Panc1 (cell line): Measurements from ENCODE around the gene IFIT1. TPM values are rescaled to one million over a fixed set of nuclear protein-coding genes. Genes with fewer than 3 reads are reported as not detected.

Experiments used
- ATAC-seq: fragments of 200-7000 bp; cut with Tn5 transposase; 2 replicates; pipeline ENCODE4 v1.9.1; 2020; ENCODE audit warnings: mild to moderate bottlenecking, moderate library complexity
- BruUV-seq: library from RNA; stranded (reverse); fragments of 400-500 nt; replicated peaks from 2 replicates; lab custom pipeline; 2021; lab: Mats Ljungman, UMichigan
- CTCF ChIA-PET: fragments of 300-600 bp; sonication (Branson Sonifier 250); formaldehyde crosslinking; loops from one replicate; lab custom pipeline; 2022; ENCODE audit warnings: antibody characterized with exemption; lab: Charles Lee
- POLR2A ChIA-PET: fragments of 300-600 bp; sonication (Branson Sonifier 250); formaldehyde crosslinking; loops from one replicate; lab custom pipeline; 2022; ENCODE audit warnings: antibody characterized with exemption; lab: Charles Lee
- DNase-seq: peaks from one replicate; pipeline ENCODE4 v3.0.0-alpha.2; 2010; ENCODE audit warnings: low read depth, low spot score
- H3K27ac ChIP-seq: 2 replicates; pipeline ENCODE4 v1.5.1; 2011; ENCODE audit warnings: mild to moderate bottlenecking, low read length, inconsistent platforms
- H3K27me3 ChIP-seq: fragments of 200-500 bp; sonication (Bioruptor generic); 2 replicates; pipeline ENCODE4 v1.6.0; 2014; ENCODE audit warnings: low read length, inconsistent platforms; ENCODE audit not compliant: control insufficient read depth, insufficient read depth
- H3K36me3 ChIP-seq: fragments of 200-500 bp; sonication (Bioruptor generic); 2 replicates; pipeline ENCODE4 v1.5.1; 2014; ENCODE audit warnings: inconsistent platforms, mild to moderate bottlenecking, low read length, moderate library complexity; ENCODE audit not compliant: control insufficient read depth, insufficient read depth
- H3K4me1 ChIP-seq: 2 replicates; pipeline ENCODE4 v1.5.1; 2011; ENCODE audit warnings: inconsistent platforms, mild to moderate bottlenecking, low read length, moderate library complexity; ENCODE audit not compliant: control insufficient read depth, insufficient read depth
- H3K4me3 ChIP-seq, 2 experiments: 2 replicates each; pipeline ENCODE4 v1.5.1; 2011 to 2012; ENCODE audit warnings: low read depth in 2 of 2, low read length in 2 of 2, mild to moderate bottlenecking in 2 of 2, inconsistent platforms in 1 of 2, moderate library complexity in 1 of 2
- H3K9me3 ChIP-seq: fragments of 200-500 bp; sonication (Bioruptor generic); 2 replicates; pipeline ENCODE4 v1.5.1; 2014; ENCODE audit warnings: low read depth, mild to moderate bottlenecking, inconsistent platforms, low read length, moderate library complexity; ENCODE audit not compliant: control insufficient read depth, insufficient read depth
- CTCF ChIP-seq: fragments of 450-650 bp; IDR thresholded peaks from 2 replicates; pipeline ENCODE4 v1.5.1; 2017; ENCODE audit warnings: mild to moderate bottlenecking
- POLR2AphosphoS5 ChIP-seq: IDR thresholded peaks from 2 replicates; pipeline ENCODE4 v1.6.1; 2012; ENCODE audit warnings: mild to moderate bottlenecking, low read depth, low read length, moderate library complexity
- REST ChIP-seq, 2 experiments: IDR thresholded peaks; 2 replicates each; pipeline ENCODE4 v1.6.1; 2011 to 2012; ENCODE audit warnings: low read depth in 2 of 2, control low read depth in 1 of 2, low read length in 1 of 2, mild to moderate bottlenecking in 1 of 2, moderate library complexity in 1 of 2; ENCODE audit not compliant: insufficient read depth in 1 of 2
- SIN3A ChIP-seq: IDR thresholded peaks from 2 replicates; pipeline ENCODE4 v1.6.1; 2012; ENCODE audit warnings: low read depth, mild to moderate bottlenecking, low read length, moderate library complexity, borderline replicate concordance; ENCODE audit not compliant: insufficient read depth
- TCF7L2 ChIP-seq: IDR thresholded peaks from 2 replicates; pipeline ENCODE4 v1.6.1; 2011; ENCODE audit warnings: mild to moderate bottlenecking, low read depth, low read length, inconsistent platforms
- in situ Hi-C: cut with HindIII; loops from 2 replicates; pipeline ENCODE4 v1.10.0; 2016; ENCODE audit warnings: low sequenced_read_pairs, low pct_unique_long_range_greater_than_20kb
- intact Hi-C: fragments of 100-400 bp; cut with micrococcal nuclease; formaldehyde crosslinking; loops from one replicate; pipeline ENCODE4 v1.10.0; 2022; ENCODE audit not compliant: unreplicated experiment
- total RNA-seq: library from RNA; stranded (reverse); gene quantifications from one replicate; pipeline ENCODE4 v1.2.1, GENCODE V29; 2021; ENCODE audit not compliant: unreplicated experiment

IFIT1 gene
- total RNA-seq, 1 experiment from 2014 or later: 43.8 TPM

DNA sequence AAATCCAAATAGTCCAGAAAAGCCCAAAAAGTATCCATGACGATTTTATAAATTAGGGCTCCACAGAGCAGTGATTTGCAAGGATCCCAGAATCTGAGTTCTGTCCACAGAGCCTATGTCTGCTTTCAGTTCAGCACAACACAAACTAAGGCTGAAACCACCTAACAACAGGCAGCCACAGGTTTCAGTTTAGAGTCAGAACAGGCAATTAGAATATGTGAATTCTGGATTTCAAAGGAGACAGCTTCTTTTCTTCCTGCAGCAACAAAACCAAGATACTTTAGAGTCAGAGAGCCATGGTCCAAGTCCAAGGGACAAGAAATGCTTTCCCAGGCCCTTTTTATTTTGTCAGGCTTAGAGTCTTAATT lies 41.0 kb upstream of the IFIT1 start:
- in situ Hi-C loops (no loop called here), intact Hi-C loops (no loop called here)
- no TSS peak for BruUV-seq
- H3K27me3 ChIP-seq: no peaks in the 10 kb centered on the region
- H3K9me3 ChIP-seq: no peaks in the 10 kb centered on the region
- TF ChIP-seq CTCF (no peak), REST (IDR thresholded peaks at IDR 0.05; ENCODE audit: insufficient read depth in 1 of 2, low read depth in 2 of 2, low read length in 1 of 2) (no peak), POLR2AphosphoS5 (no peak), SIN3A (no peak), TCF7L2 (no peak)
- CTCF ChIA-PET: no interaction called here
- ATAC-seq (peak; percentile 84), DNase-seq (no peak)
- peak overlapping the region in 1 of 2 experiments; percentile 14; a peak in 1 of 4 replicates for H3K4me3 ChIP-seq
- peak overlapping the region; percentile 72 for H3K27ac ChIP-seq
- H3K4me1 ChIP-seq: peaks cover 19% of the 10 kb centered on the region
- H3K36me3 ChIP-seq: no peaks in the 10 kb centered on the region
- POLR2A ChIA-PET: no interaction called here

GRCh38 chr10:89351780-89352597 lies 40.4 kb upstream of the IFIT1 start:
- Histone ChIP-seq H3K4me1 (peaks cover 19% of the 10 kb centered on the region), H3K4me3 (peak overlapping the region in 1 of 2 experiments; percentile 14; a peak in 1 of 4 replicates), H3K36me3 (no peaks in the 10 kb centered on the region), H3K27ac (peak overlapping the region; percentile 72), H3K27me3 (no peaks in the 10 kb centered on the region), H3K9me3 (no peaks in the 10 kb centered on the region)
- ATAC-seq: peak; percentile 14; the same call in 1 of the 2 replicates
- intact Hi-C loops (no loop called here), in situ Hi-C loops (no loop called here)
- no peak for DNase-seq
- ChIA-PET CTCF (no interaction called here), POLR2A (interaction anchor here (1.0 kb wide), 1 partner anchor 20 kb away, joined by 3 read pairs; no protein-coding TSS in a partner anchor)
- no TSS peak for BruUV-seq
- TF ChIP-seq TCF7L2: no peak
- no peak for TF ChIP-seq SIN3A
- TF ChIP-seq REST (IDR thresholded peaks at IDR 0.05; ENCODE audit: insufficient read depth in 1 of 2, low read depth in 2 of 2, low read length in 1 of 2): no peak
